ENCODE data around the gene RNF44. TPM values are rescaled to one million over a fixed set of nuclear protein-coding genes. Genes with fewer than 3 reads are reported as not detected.

The RNF44 gene
- total and polyA plus RNA-seq, 4 donors, result 3.2 to 6.4 (median 4.7) TPM

DNA sequence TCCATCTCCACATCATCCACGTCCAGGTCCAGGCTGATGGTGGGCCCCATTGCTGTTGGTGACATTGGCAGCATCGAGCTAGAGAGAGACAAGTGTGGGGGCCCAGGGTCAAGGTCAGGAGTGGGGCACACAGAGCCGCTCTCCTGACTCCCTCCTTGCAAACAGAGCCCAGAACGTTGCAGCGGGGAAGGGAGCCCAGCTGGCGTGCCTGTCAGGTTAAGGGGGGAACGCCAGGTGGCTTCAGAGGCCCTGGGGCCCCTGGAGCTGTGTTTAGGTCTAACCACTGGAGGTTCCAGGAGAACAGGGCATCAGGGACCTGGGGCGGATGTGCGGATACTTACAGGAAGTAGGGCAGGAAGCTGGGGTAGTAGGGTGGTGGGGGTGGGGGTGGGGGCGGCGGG is 7.5 kb downstream of the RNF44 start:
- Histone ChIP-seq H3K4me3 (ENCODE audit: low read depth in 1 of 3, low read length in 3 of 3) (no peak overlapping the region), H3K9ac (ENCODE audit: low read depth in 1 of 2, low read length in 2 of 2) (no peak overlapping the region), H3K4me1 (ENCODE audit: control insufficient read depth in 4 of 4, insufficient read depth in 4 of 4, low read length in 3 of 4) (peaks cover 7 to 24% (median 21%) of the 10 kb centered on the region in 4 donors), H3K36me3 (ENCODE audit: control insufficient read depth in 4 of 4, insufficient read depth in 3 of 4, low read depth in 1 of 4, low read length in 3 of 4) (peaks cover 0 to 42% (median 25%) of the 10 kb centered on the region in 4 donors), H3K9me3 (ENCODE audit: control insufficient read depth in 4 of 4, low read length in 3 of 4) (no peaks in the 10 kb centered on the region), H3K27ac (ENCODE audit: low read depth in 1 of 2, low read length in 2 of 2) (no peak overlapping the region), H3K27me3 (ENCODE audit: control insufficient read depth in 4 of 4, insufficient read depth in 4 of 4, low read length in 3 of 4) (no peaks in the 10 kb centered on the region)
- 75% methylated on average over 11 of the region's 11 CpGs for whole genome bisulfite sequencing
- no peak for DNase-seq (ENCODE audit: low spot score)
- TF ChIP-seq JUND (IDR thresholded peaks at IDR 0.05) (no peak), YY1 (IDR thresholded peaks at IDR 0.05) (no peak), HNF4A (conservative IDR thresholded peaks at IDR 0.05) (no peak), GABPA (IDR thresholded peaks at IDR 0.05 in 1 of 2, conservative IDR thresholded peaks at IDR 0.05 in 1 of 2) (no peak), TAF1 (conservative IDR thresholded peaks at IDR 0.05) (no peak), FOXA1 (IDR thresholded peaks at IDR 0.05) (no peak), RAD21 (IDR thresholded peaks at IDR 0.05) (no peak), NR2F2 (IDR thresholded peaks at IDR 0.05) (no peak), FOXA2 (IDR thresholded peaks at IDR 0.05) (no peak), RXRA (IDR thresholded peaks at IDR 0.05) (no peak), EGR1 (IDR thresholded peaks at IDR 0.05; ENCODE audit: low read depth in 2 of 2) (no peak), HNF4G (IDR thresholded peaks at IDR 0.05) (no peak), CTCF (IDR thresholded peaks at IDR 0.05; ENCODE audit: low read depth, low read length, missing input control) (no peak), MAX (IDR thresholded peaks at IDR 0.05) (no peak), ATF3 (IDR thresholded peaks at IDR 0.05) (no peak), SP1 (IDR thresholded peaks at IDR 0.05) (no peak)
- TF ChIP-seq, protein P1, sequence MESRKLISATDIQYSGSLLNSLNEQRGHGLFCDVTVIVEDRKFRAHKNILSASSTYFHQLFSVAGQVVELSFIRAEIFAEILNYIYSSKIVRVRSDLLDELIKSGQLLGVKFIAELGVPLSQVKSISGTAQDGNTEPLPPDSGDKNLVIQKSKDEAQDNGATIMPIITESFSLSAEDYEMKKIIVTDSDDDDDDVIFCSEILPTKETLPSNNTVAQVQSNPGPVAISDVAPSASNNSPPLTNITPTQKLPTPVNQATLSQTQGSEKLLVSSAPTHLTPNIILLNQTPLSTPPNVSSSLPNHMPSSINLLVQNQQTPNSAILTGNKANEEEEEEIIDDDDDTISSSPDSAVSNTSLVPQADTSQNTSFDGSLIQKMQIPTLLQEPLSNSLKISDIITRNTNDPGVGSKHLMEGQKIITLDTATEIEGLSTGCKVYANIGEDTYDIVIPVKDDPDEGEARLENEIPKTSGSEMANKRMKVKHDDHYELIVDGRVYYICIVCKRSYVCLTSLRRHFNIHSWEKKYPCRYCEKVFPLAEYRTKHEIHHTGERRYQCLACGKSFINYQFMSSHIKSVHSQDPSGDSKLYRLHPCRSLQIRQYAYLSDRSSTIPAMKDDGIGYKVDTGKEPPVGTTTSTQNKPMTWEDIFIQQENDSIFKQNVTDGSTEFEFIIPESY (IDR thresholded peaks at IDR 0.05), result no peak
- TF ChIP-seq, protein P2, sequence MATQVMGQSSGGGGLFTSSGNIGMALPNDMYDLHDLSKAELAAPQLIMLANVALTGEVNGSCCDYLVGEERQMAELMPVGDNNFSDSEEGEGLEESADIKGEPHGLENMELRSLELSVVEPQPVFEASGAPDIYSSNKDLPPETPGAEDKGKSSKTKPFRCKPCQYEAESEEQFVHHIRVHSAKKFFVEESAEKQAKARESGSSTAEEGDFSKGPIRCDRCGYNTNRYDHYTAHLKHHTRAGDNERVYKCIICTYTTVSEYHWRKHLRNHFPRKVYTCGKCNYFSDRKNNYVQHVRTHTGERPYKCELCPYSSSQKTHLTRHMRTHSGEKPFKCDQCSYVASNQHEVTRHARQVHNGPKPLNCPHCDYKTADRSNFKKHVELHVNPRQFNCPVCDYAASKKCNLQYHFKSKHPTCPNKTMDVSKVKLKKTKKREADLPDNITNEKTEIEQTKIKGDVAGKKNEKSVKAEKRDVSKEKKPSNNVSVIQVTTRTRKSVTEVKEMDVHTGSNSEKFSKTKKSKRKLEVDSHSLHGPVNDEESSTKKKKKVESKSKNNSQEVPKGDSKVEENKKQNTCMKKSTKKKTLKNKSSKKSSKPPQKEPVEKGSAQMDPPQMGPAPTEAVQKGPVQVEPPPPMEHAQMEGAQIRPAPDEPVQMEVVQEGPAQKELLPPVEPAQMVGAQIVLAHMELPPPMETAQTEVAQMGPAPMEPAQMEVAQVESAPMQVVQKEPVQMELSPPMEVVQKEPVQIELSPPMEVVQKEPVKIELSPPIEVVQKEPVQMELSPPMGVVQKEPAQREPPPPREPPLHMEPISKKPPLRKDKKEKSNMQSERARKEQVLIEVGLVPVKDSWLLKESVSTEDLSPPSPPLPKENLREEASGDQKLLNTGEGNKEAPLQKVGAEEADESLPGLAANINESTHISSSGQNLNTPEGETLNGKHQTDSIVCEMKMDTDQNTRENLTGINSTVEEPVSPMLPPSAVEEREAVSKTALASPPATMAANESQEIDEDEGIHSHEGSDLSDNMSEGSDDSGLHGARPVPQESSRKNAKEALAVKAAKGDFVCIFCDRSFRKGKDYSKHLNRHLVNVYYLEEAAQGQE (IDR thresholded peaks at IDR 0.05), result no peak

All from liver (tissue), 9 donors.